GM18505 (cell line): Measurements from ENCODE around the gene COPZ2.
"Not testable (repeated sequence)": the region's sequence is repeated elsewhere in the genome, so short reads cannot be mapped to it uniquely, and the experiment has no call there.

Experiments
- ATAC-seq: cut with Tn5 transposase; IDR thresholded peaks from one replicate; pipeline ENCODE4 v1.9.1; 2021; ENCODE audit not compliant: unreplicated experiment
- POLR2A ChIP-seq: IDR thresholded peaks from 4 replicates; pipeline ENCODE4 v1.6.1; 2011; ENCODE audit warnings: borderline replicate concordance; ENCODE audit not compliant: insufficient read depth, insufficient read length; ENCODE audit errors: extremely low read depth

COPZ2 gene

DNA sequence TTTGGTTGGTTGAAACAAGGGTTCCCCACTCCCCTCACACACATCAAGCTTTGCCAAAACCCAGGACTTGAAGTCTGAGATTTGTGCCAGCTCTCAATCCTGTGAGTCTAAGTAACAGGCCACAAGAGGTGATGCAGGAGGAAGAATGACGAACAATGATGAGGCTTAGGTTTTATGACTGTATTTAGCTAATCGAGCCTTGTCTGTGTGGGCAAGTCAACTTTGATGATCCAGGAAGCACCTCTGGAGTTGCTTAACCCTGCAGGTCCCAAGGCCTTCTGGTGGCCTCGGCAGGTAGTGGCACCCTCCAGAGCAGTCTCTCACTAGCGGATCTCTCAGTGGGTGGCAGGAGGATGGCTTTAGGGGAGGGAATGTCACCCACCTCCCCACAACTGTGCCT is 38.0 kb downstream of the COPZ2 start:
- no peak for TF ChIP-seq POLR2A
- no peak for ATAC-seq

DNA sequence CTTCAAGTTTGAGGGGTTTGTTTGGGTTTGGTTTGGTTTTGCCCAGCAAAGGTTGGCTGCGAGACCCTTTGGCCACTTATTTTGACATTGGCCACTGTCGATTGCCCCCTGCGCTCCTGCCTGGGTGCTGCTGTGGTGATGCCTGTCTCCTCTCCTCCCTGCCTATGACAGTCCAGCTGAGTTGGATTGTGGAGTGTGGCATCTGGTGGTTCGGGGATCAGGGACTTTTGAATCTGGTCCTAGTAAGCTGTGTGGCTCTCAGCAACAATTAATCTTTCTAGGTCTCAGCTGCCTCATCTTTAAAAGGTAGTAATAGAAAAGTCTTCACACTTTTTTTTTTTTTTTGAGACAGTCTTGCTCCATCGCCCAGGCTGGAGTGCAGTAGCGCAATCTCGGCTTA is 39.6 kb downstream of the COPZ2 start:
- TF ChIP-seq POLR2A: no peak
- no peak for ATAC-seq

DNA sequence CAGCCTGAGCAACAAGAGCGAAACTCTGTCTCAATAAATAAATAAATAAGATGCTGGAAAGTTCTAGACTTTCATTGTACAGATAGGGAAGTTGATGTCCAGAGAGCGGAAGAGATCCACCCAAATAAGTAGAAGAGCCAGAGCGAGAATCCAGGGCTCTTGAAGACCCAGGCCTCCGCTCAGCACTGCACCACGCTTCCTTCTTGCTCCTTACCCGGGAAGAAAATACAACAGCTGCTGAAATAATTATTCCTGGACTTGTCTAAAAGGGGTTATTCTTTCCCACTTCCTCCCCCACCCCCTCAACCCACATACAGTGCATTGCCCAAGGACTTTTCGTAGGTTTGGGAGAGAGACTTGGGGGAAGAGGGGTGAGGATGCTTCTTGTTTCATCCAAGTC is 40.0 kb downstream of the COPZ2 start:
- no peak for ATAC-seq

DNA sequence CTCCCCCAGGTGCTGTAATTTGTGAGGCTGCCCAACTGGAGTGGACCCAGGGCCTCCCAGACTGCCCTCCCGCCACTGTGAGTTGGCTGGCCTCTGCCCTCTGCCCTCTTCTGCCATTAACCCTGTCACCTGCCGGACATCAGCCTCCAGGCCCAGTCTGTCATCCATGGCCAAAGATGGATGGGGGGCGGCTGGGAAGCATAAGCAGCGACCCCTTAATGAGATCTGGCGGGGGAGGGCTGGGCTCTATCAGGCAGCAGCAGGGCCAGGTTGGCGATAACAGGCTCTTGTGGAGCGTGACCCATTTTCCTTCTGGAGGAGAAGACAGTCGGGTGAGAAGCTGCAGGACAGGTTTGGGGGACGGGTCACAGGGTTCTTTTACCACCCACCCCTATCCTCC is 41.4 kb downstream of the COPZ2 start:
- no peak for ATAC-seq
- TF ChIP-seq POLR2A: no peak

More for the DNA sequence above, 40.0 kb downstream of the COPZ2 start:
- TF ChIP-seq POLR2A: no peak

DNA sequence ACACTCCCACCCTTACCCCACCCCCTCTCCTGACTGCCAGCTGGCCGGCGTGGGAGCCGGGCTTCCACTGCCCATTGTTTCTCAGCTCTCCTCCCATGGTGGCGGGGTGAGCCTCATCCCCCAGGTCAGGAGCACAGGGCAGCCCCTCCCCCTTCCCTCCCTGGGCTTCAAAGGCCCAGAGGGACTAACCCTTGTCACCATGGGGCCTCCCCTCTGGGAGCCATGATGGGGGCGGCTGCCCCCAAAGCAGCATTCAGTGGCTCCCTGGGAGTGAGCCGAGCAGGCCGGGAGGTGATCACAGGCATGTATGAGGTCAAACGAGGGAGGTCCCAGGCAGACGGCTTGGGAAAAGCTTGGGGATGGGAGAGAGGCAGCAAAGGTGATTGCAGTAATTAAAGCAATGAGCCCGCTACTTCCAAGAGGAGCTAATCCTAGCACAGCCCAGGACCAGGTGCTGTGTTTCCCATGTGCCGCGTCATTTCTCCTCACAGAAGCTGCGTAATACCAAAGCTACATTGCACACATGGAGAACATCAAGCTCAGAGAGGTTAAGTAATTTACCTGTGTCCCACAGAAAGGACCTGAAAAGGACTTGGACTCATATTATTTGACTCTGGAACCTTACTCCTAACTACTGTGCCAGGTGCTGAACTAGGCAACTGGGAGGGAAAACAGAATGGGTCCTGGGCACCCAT is 42.2 kb downstream of the COPZ2 start:
- ATAC-seq: no peak
- no peak for TF ChIP-seq POLR2A

DNA sequence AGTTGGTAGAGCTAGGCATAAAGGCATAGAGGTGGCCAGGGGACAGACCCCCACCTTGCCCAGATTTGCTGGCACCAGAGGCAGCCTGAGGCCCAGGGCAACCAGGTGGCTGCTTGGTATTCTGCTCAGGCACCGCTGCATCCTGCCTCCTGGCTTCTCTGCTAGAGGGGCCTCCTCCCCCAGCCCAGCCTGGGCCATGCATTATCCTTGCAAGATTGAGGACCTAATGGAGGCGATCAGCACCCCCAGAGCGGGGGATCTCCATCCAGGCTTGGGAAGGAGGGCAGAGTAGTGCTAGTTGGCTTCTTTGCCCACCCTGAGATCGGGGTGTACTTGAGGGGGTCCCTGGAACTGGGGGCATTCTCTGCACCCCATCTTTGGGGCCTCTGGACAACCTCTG is 42.9 kb downstream of the COPZ2 start:
- TF ChIP-seq POLR2A: no peak
- no peak for ATAC-seq

DNA sequence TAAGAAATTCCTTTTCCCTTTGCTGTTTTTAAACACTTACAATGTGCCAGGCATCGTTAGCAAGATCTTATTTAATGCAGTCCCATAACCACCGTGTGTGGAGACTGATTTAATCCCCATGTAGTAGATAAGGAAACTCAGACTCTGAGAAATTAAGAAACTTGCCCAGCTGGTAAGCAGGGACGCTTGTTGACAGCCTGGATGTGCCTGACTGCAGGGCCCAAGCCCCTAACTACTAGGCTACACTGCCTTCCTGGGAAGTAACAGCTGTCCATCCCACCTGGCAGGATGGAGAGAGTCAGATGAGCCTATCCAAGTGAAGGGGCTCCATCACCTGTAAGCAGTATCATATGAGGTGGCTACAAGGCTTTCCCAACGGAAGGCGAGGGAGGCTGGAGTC is 43.6 kb downstream of the COPZ2 start:
- ATAC-seq: no peak
- TF ChIP-seq POLR2A: no peak

DNA sequence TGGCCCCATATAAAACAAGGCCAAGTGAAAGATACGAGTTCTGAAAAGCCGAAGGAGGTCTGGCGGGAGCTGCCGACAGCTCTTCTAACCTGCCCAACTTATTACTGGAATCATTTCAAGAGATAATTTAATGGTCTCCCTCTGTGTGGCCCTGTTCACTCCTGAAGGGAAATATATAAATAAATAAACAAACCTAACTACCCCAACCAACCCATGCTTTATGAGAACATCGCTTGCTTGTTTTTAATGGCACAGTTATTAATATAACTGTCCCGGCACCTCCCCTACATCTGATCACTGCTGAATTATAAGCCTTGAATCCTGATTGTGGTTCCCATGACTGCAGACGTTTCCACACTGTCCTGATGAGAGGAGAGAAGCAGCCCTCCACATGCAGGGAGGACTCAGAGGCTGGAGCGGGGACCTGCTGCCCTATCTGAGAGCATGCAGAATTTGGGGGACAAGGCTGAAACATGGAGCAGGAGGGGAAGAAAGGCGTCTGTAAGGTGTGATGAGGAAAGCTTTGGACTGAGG is 44.5 kb downstream of the COPZ2 start:
- TF ChIP-seq POLR2A: no peak
- ATAC-seq: no peak

DNA sequence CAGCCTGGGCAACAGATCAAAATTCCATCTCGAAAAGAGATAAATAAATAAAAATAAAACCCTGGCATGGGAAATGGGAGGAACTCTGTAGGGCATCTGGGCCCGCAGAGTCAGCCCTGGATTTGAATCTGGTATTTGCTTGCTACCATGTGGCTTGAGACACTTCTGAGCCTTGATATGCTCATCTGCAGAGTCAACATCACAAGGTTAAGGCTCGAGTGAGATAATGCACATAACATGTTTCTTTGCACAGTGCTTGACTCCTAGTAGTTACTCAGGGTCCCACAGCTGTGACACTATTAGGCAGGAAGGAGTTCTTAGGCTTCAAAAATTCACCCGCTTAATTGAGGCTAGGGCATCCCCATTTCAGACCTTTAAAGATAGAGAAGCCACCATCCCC is 45.4 kb downstream of the COPZ2 start:
- no peak for ATAC-seq

DNA sequence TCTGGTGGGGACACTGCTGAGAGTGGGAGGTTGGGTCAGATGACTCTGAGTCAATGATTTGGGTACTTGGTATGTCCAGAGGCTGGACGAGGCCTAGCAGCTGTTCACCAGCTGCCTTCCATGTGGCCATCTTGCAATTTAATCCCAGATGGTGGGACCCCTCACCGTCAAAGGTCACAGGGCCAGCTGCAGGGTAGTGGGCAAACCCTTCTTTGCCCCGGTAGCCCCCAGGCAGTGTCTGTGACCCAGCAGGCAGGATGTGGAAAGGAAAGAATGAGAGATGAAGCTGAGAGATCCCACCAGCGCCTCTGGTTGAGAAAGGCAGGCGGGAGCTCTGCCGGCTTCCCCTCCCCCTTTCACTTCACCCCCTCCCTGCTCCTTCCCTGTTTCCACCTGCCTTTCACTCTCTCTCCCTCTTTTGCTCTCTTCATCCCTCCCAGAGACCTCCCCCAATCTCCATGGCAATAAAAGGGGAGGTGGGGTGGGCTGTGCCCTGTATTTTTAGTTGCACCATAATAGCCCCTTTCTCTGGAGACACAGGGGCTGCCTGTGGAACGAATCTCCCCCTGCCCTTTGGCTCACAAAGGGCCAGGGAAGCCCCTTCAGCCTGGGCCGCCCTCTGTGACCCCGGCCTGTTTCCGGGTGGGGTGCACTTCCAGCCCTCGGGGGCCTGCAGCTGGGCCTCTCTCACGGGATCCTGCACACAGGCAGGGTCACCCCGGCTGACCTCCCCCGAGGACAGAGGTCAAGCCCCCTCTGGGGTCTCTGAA is 46.5 kb downstream of the COPZ2 start:
- no peak for TF ChIP-seq POLR2A
- no peak for ATAC-seq

More for the DNA sequence above, 45.4 kb downstream of the COPZ2 start:
- no peak for TF ChIP-seq POLR2A

DNA sequence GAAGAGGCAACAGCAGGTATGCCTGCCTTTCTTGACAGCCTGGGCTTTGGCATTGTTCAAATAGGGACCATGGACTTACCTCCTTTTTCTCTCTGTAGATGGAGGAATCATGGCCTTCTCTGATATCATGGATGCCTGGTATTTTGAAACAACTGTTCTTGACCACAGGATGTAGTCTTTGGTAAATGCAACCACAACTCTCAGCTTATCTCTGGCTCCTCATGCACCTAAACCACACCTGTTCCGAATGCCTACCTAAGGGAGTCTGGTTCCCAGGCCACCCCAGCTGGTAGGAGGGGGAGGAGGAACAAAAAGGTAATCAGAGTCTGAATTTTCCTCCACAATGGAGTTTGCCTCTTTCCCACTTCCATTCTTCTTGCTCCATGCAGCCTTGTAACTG is 47.9 kb downstream of the COPZ2 start:
- no peak for TF ChIP-seq POLR2A
- no peak for ATAC-seq

DNA sequence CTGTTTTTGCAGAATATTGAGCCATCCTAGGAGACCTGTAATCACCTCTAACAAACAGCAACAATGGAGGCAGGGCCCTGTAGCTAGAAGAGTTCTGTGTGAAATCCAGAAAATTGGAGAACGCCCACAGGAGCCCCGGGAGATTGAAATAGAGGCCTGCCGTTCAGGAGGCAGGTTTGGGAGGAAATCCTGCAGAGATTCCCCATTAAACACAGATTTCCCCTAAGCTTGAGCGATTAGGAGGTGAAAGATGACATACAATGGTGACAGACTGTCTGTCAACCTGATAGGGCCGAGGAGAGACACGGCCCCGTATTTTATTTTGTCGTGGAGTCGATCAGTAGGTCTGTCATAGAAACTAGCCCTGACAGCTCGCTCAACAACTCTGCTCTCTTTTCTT is 48.4 kb downstream of the COPZ2 start:
- no peak for TF ChIP-seq POLR2A
- ATAC-seq: no peak

DNA sequence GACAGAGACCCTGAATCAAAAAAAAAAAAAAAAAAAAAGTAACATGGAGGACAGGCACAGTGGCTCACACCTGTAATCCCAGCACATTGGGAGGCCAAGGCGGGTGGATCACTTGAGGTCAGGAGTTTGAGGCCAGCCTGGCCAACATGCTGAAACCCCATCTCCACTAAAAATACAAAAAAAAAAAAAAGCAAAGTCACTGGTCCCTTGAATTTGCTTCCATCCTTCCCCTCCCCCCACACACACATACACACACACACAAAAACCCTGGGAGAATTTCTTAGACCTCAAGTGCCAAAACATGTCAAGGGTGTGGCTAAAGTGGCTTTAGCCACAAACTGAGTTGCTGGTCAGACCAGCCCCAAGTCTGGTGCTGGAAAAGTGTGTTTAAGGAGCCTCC is 49.2 kb downstream of the COPZ2 start:
- not testable (repeated sequence) for ATAC-seq

DNA sequence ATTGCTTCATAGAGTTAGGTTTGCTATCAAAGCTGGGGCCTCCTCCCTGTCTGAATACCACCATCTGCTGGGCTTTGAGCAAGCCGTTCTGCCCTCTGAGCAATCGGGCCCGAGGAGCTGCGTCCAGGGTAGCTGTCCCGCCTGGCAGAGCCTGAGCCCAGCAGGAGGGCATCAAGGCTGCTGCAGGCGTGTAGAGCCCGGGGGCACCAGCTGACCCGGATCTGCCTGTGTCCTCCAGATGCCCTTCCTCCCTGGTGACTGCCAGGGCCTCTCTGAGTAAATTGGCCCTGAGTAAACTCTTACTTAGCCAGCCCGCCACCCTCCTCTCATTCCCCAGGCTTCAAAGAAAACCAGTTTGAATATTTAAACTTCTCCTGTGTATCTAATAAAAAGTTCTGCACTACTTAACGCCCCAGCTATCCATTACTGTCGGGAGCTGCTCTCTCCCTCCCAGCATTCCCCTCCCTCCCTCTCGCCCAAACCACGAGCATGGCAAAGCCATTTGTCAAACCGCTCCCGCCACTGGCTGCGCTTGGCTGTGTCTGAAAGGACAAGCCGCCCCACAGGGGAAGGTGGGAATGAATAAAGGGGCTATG is 50.3 kb downstream of the COPZ2 start:
- ATAC-seq: no peak
- no peak for TF ChIP-seq POLR2A
